Stimulated activated CD4-positive, alpha-beta T cell treated with anti-CD3 and anti-CD28 coated beads, Interleukin-1b, Interleukin-23, amount 100 ng/mL, for 4 hours (primary cell): ENCODE results near the gene ADAM23.
"Not testable (repeated sequence)": the region's sequence is repeated elsewhere in the genome, so short reads cannot be mapped to it uniquely, and the experiment has no call there.

Experiments used
- DNase-seq, 2 donors: peaks; one replicate each; pipeline ENCODE4 v3.0.0-alpha.2; 2020; ENCODE audit warnings: low read depth in 2 of 2

The ADAM23 gene

GRCh38 chr2:206442833-206443734 lies at the start of gene ADAM23:
TSS of gene ADAM23 (plus strand) at chr2:206443532. CDS start at chr2:206443867, 335 bp downstream.
- peak; percentile 26 to 38 for DNase-seq

- no peak for DNase-seq
Measured at GRCh38 chr2:206396211-206396610, 47.1 kb upstream of the ADAM23 start.

- DNase-seq, result not testable (repeated sequence)
Measured at GRCh38 chr2:206402956-206403569, 40.3 kb upstream of the ADAM23 start.

- no peak for DNase-seq
Measured at GRCh38 chr2:206408323-206409320, 34.7 kb upstream of the ADAM23 start.

- DNase-seq, result no peak
Measured at GRCh38 chr2:206410714-206411113, 32.6 kb upstream of the ADAM23 start.

GRCh38 chr2:206415618-206416243 lies 27.6 kb upstream of the ADAM23 start:
- no peak for DNase-seq

GRCh38 chr2:206418968-206419367 lies 24.4 kb upstream of the ADAM23 start:
- no peak for DNase-seq

- DNase-seq, result no peak
Measured at GRCh38 chr2:206420721-206421120, 22.6 kb upstream of the ADAM23 start.

GRCh38 chr2:206422493-206422892 lies 20.8 kb upstream of the ADAM23 start:
- DNase-seq, result no peak

- DNase-seq, result no peak
Measured at GRCh38 chr2:206423147-206423546, 20.2 kb upstream of the ADAM23 start.

- DNase-seq, result no peak
Measured at GRCh38 chr2:206424134-206424533, 19.2 kb upstream of the ADAM23 start.

GRCh38 chr2:206428783-206429182 lies 14.5 kb upstream of the ADAM23 start:
- no peak for DNase-seq

GRCh38 chr2:206430452-206430851 lies 12.9 kb upstream of the ADAM23 start:
- DNase-seq, result no peak

GRCh38 chr2:206431439-206431838 lies 11.9 kb upstream of the ADAM23 start:
- no peak for DNase-seq

- no peak for DNase-seq
Measured at GRCh38 chr2:206432193-206433082, 10.9 kb upstream of the ADAM23 start.

GRCh38 chr2:206433190-206433589 lies 10.1 kb upstream of the ADAM23 start:
- no peak for DNase-seq

- no peak for DNase-seq
Measured at GRCh38 chr2:206433686-206434085, 9.6 kb upstream of the ADAM23 start.

GRCh38 chr2:206435742-206436141 lies 7.6 kb upstream of the ADAM23 start:
- DNase-seq, result no peak

GRCh38 chr2:206438196-206438724 lies 5.1 kb upstream of the ADAM23 start:
- DNase-seq, result no peak

GRCh38 chr2:206442474-206442832 lies 879 bp upstream of the ADAM23 start:
- DNase-seq, result no peak
